Subcutaneous abdominal adipose tissue (tissue), 5 donors: ENCODE data around the gene PTHLH.

Experiments
- H3K27ac ChIP-seq: one replicate; pipeline ENCODE4 v1.7.0; 2013; ENCODE audit warnings: low read depth, mild to moderate bottlenecking, inconsistent platforms, low read length, moderate library complexity
- H3K27me3 ChIP-seq, 5 donors: one replicate each; pipeline ENCODE4 v1.7.0; 2013; ENCODE audit warnings: low read length in 5 of 5, inconsistent platforms in 1 of 5; ENCODE audit not compliant: control insufficient read depth in 5 of 5, insufficient read depth in 4 of 5
- H3K36me3 ChIP-seq, 5 donors: one replicate each; pipeline ENCODE4 v1.7.0; 2013; ENCODE audit warnings: low read length in 5 of 5; ENCODE audit not compliant: control insufficient read depth in 5 of 5, insufficient read depth in 5 of 5
- H3K4me1 ChIP-seq, 5 donors: one replicate each; pipeline ENCODE4 v1.7.0; 2013; ENCODE audit warnings: low read length in 5 of 5, mild to moderate bottlenecking in 3 of 5, moderate library complexity in 1 of 5; ENCODE audit not compliant: control insufficient read depth in 5 of 5, insufficient read depth in 5 of 5
- H3K4me3 ChIP-seq, 5 donors: one replicate each; pipeline ENCODE4 v1.7.0; 2013; ENCODE audit warnings: low read length in 5 of 5, low read depth in 1 of 5
- H3K9ac ChIP-seq, 5 donors: one replicate each; pipeline ENCODE4 v1.7.0; 2013; ENCODE audit warnings: low read length in 5 of 5, mild to moderate bottlenecking in 4 of 5, moderate library complexity in 3 of 5
- H3K9me3 ChIP-seq, 5 donors: one replicate each; pipeline ENCODE4 v1.7.0; 2013; ENCODE audit warnings: low read length in 5 of 5; ENCODE audit not compliant: control insufficient read depth in 5 of 5
- donor health status: healthy.
- donor health status: healthy.
- donor health status: healthy.
- donor health status: healthy.
- donor health status: healthy.

PTHLH gene

GRCh38 chr12:27979145-27979544 lies 6.6 kb upstream of the PTHLH start:
- no peaks in the 10 kb centered on the region for H3K9me3 ChIP-seq
- peaks cover 0 to 14% (median 12%) of the 10 kb centered on the region in 5 donors for H3K4me1 ChIP-seq
- H3K4me3 ChIP-seq = no peak overlapping the region
- no peak overlapping the region for H3K9ac ChIP-seq
- peaks cover 15 to 27% (median 23%) of the 10 kb centered on the region in 5 donors for H3K27me3 ChIP-seq
- no peak overlapping the region for H3K27ac ChIP-seq
- no peaks in the 10 kb centered on the region for H3K36me3 ChIP-seq

- Histone ChIP-seq H3K27me3 (peaks cover 18 to 42% (median 28%) of the 10 kb centered on the region in 5 donors), H3K4me3 (peak overlapping the region in 4 of 5 donors; percentile 7 to 40 (median 34)), H3K9me3 (no peaks in the 10 kb centered on the region), H3K4me1 (peaks cover 3 to 22% (median 18%) of the 10 kb centered on the region in 5 donors), H3K36me3 (no peaks in the 10 kb centered on the region), H3K9ac (no peak overlapping the region), H3K27ac (no peak overlapping the region)
Measured at GRCh38 chr12:27975222-27976136, 2.9 kb upstream of the PTHLH start.

GRCh38 chr12:27974735-27975221 lies 2.2 kb upstream of the PTHLH start:
- Histone ChIP-seq H3K4me3 (peak overlapping the region in 2 of 5 donors; percentile 28 to 39), H3K36me3 (no peaks in the 10 kb centered on the region), H3K9me3 (no peaks in the 10 kb centered on the region), H3K4me1 (peaks cover 3 to 24% (median 23%) of the 10 kb centered on the region in 5 donors), H3K27me3 (peaks cover 18 to 45% (median 28%) of the 10 kb centered on the region in 5 donors), H3K27ac (no peak overlapping the region), H3K9ac (no peak overlapping the region)

- no peaks in the 10 kb centered on the region for H3K9me3 ChIP-seq
- no peaks in the 10 kb centered on the region for H3K36me3 ChIP-seq
- H3K4me3 ChIP-seq = no peak overlapping the region
- H3K27me3 ChIP-seq = peaks cover 18 to 52% (median 34%) of the 10 kb centered on the region in 5 donors
- peaks cover 3 to 37% (median 36%) of the 10 kb centered on the region in 5 donors for H3K4me1 ChIP-seq
- H3K9ac ChIP-seq = no peak overlapping the region
- no peak overlapping the region for H3K27ac ChIP-seq
Measured at GRCh38 chr12:27973487-27973890, 956 bp upstream of the PTHLH start.

GRCh38 chr12:27971606-27972005 lies 927 bp downstream of the PTHLH start:
- Histone ChIP-seq H3K4me3 (no peak overlapping the region), H3K9ac (no peak overlapping the region), H3K36me3 (no peaks in the 10 kb centered on the region), H3K27ac (no peak overlapping the region), H3K9me3 (no peaks in the 10 kb centered on the region), H3K4me1 (peaks cover 3 to 38% (median 38%) of the 10 kb centered on the region in 5 donors), H3K27me3 (peaks cover 22 to 68% (median 40%) of the 10 kb centered on the region in 5 donors)

GRCh38 chr12:27971121-27971489 lies 1.4 kb downstream of the PTHLH start:
- H3K27ac ChIP-seq = peak overlapping the region; percentile 30
- peak overlapping the region; percentile 59 to 75 (median 72) for H3K4me3 ChIP-seq
- peaks cover 3 to 38% (median 37%) of the 10 kb centered on the region in 5 donors for H3K4me1 ChIP-seq
- H3K9me3 ChIP-seq = no peaks in the 10 kb centered on the region
- H3K27me3 ChIP-seq = peaks cover 22 to 67% (median 37%) of the 10 kb centered on the region in 5 donors
- no peak overlapping the region for H3K9ac ChIP-seq
- H3K36me3 ChIP-seq = no peaks in the 10 kb centered on the region

GRCh38 chr12:27970401-27971120 lies 2.0 kb downstream of the PTHLH start:
- H3K27me3 ChIP-seq = peaks cover 17 to 67% (median 34%) of the 10 kb centered on the region in 5 donors
- peak overlapping the region; percentile 59 to 75 (median 72) for H3K4me3 ChIP-seq
- no peaks in the 10 kb centered on the region for H3K36me3 ChIP-seq
- no peaks in the 10 kb centered on the region for H3K9me3 ChIP-seq
- peaks cover 3 to 36% (median 32%) of the 10 kb centered on the region in 5 donors for H3K4me1 ChIP-seq
- H3K9ac ChIP-seq = no peak overlapping the region
- peak overlapping the region; percentile 30 for H3K27ac ChIP-seq

- H3K36me3 ChIP-seq = no peaks in the 10 kb centered on the region
- peak overlapping the region in 2 of 5 donors; percentile 64 to 70 for H3K9ac ChIP-seq
- H3K4me3 ChIP-seq = peak overlapping the region; percentile 64 to 75 (median 72)
- peaks cover 3 to 29% (median 26%) of the 10 kb centered on the region in 5 donors for H3K4me1 ChIP-seq
- H3K9me3 ChIP-seq = no peaks in the 10 kb centered on the region
- H3K27me3 ChIP-seq = peaks cover 13 to 64% (median 27%) of the 10 kb centered on the region in 5 donors
- no peak overlapping the region for H3K27ac ChIP-seq
Measured at GRCh38 chr12:27969624-27970400, 2.7 kb downstream of the PTHLH start.

- Histone ChIP-seq H3K4me1 (peaks cover 3 to 28% (median 25%) of the 10 kb centered on the region in 5 donors), H3K9ac (peak overlapping the region in 1 of 5 donors; percentile 64), H3K27me3 (peaks cover 6 to 60% (median 20%) of the 10 kb centered on the region in 5 donors), H3K27ac (no peak overlapping the region), H3K9me3 (no peaks in the 10 kb centered on the region), H3K36me3 (no peaks in the 10 kb centered on the region), H3K4me3 (peak overlapping the region; percentile 64 to 75 (median 72))
Measured at GRCh38 chr12:27968972-27969623, 3.4 kb downstream of the PTHLH start.
